Cerebellar nuclear complex (tissue), 1 donor: Measurements from ENCODE around the gene SLC12A4.
A peak's percentile ranks its signal among the peaks of the same experiment; 100 is the strongest.
"Not testable (repeated sequence)": the region's sequence is repeated elsewhere in the genome, so short reads cannot be mapped to it uniquely, and the experiment has no call there.

ENCODE experiments used
- DNase-seq, 2 experiments: peaks; one replicate each; lab custom pipeline; 2025; lab: John Stamatoyannopoulos, UW

The SLC12A4 gene

DNA sequence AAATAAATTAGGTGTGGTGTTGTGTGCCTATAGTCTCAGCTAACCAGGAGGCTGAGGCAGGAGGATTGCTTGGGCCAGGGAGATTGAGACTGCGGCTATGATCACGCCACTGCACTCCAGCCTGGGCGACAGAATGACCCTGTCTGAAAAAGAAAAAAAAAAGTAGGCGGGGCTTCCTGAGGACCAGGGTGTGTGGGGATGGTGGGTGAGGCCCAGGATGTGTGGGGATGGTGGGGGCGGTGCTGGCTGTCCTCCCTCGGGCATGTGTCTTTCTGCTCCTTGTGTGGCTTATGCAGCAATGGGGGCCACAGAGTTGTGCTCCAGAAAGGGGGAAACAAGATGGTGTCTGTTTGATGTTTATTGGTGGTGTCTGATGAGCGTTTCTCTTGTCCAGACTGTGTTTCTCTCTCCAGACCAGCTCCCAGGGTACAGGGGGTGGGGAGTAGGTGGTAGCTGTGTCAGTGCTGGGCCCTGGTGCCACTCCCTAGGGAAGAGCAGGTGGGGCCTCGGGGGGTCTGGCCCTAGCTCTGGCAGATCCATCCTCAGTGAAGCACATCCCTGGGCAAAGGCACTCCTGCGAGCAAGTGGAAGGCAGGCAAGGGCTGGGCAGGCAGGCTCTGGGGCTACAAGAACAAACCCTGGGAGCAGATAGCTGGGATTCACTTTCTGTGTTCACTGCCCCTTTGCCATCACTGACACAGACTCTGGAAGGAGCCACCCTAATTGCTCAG is 26.8 kb downstream of the SLC12A4 start:
- DNase-seq, result no peak

GRCh38 chr16:67940446-67941089 is 27.9 kb downstream of the SLC12A4 start:
- no peak for DNase-seq

DNA sequence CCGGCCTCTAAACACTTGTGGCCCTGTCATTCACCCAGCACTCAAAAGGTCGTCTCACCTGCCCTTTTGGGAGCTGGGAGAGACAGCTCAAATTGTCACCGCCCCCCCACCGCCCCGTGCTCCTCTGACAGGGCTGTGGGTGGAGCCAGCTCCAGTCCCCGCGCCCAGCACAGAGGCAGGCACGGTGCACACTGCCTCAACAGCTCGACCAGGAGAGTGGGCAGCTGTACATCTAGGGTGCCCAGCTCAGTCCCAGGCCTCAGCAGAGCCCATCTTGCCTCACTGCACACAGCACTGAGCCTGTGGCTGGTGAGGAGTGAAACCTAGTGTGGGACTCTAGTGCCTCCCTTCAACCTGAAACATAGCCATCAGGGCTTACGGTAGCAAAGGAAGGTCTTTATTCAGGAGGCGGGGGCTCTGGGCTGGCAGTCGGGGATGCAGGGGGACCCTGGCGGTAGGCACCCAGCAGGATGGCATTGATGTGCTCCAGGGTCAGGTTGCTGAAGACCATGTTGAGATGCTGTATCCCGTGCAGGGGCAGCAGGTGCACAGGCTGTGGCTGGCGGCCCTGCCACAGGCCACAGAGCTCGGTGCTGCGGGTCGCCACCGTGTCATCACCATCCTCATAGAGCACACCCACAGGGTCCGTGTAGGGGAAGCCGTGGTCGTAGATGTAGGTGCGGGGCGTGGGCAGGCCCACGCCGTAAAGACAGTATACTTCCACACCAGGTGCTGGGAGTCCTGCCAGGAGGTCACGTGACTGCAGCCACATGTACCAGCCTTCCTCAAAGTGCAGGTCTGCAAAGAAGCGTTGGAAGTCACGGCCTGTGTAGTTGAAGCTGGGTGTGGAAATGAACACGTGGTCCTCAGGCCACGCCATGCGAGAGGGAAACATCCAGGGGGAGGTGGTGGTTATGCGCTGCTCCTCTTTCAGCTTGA is 28.7 kb downstream of the SLC12A4 start:
- no peak for DNase-seq

GRCh38 chr16:67937713-67938112 is 30.7 kb downstream of the SLC12A4 start:
- not testable (repeated sequence) for DNase-seq

DNA sequence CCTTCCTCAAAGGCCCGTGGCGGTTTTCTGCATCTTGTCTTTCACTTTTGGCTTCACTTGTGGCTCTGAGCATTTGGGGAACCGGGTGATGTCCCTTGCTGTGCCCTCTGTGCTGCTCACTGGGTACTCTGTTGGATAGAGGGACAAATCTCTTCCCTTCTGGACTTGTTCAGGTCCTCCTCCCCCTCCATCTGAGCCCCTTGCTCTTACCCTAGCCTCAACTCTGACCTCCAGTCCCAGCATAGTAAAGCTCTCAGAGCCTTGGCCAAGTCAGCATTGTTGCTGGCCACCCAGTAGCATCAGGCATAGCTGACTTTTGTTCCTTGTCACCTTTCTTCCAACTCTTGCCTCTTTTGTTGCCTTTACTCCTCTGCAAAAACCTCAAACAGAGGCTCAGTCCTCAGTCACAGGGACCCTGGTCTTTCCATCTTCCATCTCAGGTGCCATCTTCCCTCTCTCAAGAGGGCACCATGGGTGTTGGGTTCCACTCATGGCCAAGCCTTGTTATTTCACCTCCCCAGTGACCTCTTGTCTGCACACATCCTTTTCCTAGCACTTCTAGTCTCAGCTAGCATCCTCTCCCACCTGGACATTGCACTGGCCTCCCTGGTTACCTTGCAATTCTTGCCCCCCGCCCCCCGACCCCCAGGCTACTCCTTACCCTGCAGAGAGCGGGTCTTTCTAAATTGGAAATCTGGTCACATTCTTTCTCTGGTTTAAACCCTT is 31.4 kb downstream of the SLC12A4 start:
- DNase-seq, result no peak

DNA sequence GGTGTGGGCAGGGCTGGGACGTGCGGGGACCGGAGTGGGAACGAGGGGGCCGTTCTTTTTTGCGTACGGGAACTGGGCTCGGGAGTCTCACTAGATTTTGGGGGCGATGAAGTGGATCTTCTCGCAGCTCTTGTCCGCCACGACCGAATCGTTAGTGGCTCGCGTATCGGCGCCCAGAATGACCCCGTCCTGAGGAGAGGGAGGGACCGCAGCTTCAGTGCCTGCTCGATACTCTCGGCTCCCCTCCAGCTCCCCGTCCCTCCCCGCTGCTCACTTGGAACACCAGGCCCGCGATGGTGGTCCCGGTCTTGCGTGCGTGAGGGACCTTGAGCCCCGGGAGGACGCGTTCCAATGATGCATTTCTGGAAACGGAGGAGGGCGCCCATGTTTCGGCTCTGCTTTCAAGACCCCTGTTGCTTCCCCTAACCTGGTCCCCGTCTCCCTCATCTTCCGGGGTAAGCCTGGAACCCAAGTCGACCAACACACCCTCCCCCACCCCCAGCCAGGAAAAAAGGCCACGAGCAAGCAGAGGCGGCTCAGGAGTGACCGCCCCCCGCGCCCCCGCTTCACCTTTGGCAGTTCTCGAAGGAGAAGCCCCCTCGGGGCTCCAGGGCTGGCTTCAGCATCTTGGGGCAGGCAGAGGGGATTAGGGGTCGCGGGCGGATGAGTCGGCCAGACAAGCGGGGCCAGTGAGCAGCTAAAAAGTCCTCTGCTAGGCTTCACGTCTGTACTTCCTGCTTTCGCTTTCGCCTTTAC is 32.1 kb downstream of the SLC12A4 start, which contains the start of gene PSMB10:
PSMB10 (minus strand) TSS at position 727 of the 756 bp plus-strand sequence; CDS start at position 626, 101 bp downstream.
- DNase-seq, result no peak

DNA sequence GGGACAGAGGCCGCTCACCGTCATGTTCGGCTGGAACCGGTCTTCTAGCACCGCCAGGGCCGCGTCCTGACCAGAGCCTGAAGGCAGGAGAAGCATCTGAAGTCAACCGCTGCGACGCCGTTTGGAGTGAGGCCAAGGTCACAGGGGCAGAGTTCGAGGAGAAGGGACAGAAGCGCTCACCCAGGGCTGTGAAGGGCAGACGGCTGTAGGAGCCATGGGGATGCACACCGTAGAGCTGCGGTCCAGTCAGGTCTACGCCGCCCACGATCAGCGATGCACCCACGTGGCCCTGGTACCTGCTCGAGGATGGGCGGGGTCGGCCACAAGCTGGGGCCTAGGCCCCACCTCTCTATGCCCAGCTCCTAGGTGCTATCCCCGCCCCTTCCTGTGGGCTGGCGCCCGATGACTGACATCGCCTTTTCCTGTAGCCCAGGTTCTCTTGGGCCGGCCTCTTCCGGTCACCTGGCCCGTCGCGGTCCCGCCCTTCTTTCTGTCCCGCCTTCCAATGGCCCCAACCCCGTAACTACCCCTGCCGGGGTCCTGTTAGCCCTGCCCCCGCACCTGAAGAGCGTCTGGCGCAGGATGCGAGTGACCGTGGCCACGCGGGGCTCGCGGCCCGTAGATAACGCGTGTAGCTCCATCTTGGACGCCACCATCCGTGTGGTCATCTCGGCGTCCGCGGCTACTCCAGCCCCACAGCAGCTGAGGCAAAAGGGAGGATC is 32.9 kb downstream of the SLC12A4 start:
- peak; percentile 83 to 95 for DNase-seq

GRCh38 chr16:67935101-67935401 is 33.4 kb downstream of the SLC12A4 start:
- DNase-seq, result no peak

- no peak for DNase-seq
Measured at GRCh38 chr16:67934306-67935100, 33.9 kb downstream of the SLC12A4 start.

DNA sequence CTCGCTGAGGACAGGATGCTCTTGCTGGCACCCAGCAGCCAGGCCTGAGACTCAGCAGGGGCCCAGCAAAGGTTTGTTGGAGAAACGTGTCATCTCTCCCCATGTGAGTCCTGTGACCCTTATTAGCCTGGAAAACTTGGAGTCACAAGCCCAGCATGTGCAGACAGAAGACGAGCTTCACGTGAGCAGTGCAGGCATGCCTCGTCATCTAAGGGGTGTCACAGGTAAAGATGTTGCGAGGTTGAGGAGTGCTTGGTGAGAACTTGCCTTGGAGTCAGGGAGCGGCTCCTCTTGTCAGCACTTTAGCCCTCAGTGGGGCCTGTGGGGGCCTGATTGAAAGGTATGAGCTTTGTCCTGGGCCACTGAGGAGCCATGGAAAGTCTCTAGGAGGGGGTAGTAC is 34.6 kb downstream of the SLC12A4 start:
- no peak for DNase-seq

DNA sequence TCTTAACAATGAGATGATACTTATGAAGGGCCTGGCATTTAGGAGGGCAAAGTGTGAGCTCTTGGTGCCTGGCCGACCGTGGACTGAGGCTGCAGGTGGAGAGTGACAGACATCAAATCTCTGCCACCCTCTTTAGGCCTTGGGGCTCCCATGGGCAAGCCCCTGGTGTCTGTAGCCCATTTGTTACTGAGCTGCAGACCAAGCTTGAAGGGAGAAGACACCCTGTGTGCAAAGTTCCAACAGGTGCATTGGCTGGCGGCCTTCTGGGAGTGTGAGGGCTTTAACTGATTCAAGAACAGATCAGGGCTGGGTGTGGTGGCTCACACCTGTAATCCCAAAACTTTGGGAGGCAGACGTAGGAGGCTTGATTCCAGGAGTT is 36.0 kb downstream of the SLC12A4 start:
- no peak for DNase-seq

- no peak for DNase-seq
Measured at GRCh38 chr16:67931712-67932461, 36.5 kb downstream of the SLC12A4 start, which contains the start of gene CTRL. TSS of gene CTRL (minus strand) at chr16:67931862. CDS start at chr16:67931852, 10 bp downstream.

GRCh38 chr16:67930678-67931211 is 37.7 kb downstream of the SLC12A4 start:
- no peak for DNase-seq

GRCh38 chr16:67930191-67930590 is 38.2 kb downstream of the SLC12A4 start:
- DNase-seq, result no peak

- DNase-seq, result peak in 1 of 2 experiments; percentile 63
Measured at GRCh38 chr16:67928561-67929364, 39.7 kb downstream of the SLC12A4 start.

DNA sequence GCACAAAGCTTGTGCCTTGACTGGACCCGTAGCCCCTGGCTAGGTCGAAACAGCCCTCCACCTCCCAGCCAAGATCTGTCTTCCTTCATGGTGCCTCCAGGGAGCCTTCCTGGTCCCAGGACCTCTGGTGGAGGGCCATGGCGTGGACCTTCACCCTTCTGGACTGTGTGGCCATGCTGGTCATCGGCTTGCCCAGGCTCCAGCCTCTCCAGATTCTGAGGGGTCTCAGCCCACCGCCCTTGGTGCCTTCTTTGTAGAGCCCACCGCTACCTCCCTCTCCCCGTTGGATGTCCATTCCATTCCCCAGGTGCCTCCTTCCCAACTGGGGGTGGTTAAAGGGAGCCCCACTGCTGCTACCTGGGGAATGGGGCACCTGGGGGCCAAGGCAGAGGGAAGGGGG is 40.3 kb downstream of the SLC12A4 start:
- DNase-seq, result no peak

- DNase-seq, result peak in 1 of 2 experiments; percentile 45
Measured at GRCh38 chr16:67927131-67927941, 41.1 kb downstream of the SLC12A4 start.
